ENCODE results near the gene TCF15. TPM values are rescaled to one million over a fixed set of nuclear protein-coding genes. Genes with fewer than 3 reads are reported as not detected.

Gene TCF15
- total RNA-seq, 6 donors from 2014 or later, result 0.14 to 1.4 (median 0.39) TPM; not detected in 1

DNA sequence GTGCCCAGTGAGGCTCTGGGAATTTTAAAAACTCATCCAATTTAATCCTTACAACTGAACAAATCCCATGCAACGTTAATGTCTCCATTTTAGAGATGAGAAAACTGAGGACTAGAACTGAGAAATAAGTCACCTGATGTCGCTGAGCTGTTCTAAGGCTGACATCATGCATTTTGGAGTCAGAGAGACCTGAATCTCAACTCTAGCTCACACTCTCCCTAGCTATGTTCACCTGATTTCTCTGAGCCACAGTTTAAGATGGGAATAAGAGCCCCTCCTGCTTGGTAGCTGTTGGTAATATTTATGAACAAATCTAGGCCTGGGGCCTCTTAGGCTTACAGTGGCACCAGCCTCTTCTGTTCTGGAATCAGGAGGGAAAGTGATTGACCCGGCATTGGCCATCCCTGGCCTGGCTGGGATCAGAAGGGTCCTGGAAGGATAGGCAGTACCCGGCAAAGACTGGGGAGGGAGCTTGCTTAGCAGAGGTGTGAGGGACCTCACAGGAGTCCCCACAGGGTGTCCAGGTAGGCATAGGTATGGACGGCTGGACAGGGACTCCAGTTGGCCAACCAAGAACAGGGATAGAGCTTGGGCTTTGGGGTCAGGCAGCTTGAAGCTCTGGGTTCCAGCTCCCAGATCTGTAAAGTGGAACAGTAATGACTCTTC, 47.7 kb downstream of the TCF15 start:
- 75 to 78% methylated on average over 3 to 5 of the region's 5 CpGs for WGBS, 2 donors
- Histone ChIP-seq H3K9me3 (no peaks in the 10 kb centered on the region), H3K27me3 (no peaks in the 10 kb centered on the region), H3K27ac (no peak overlapping the region), H3K4me3 (no peak overlapping the region), H3K4me1 (peaks cover 0 to 3% (median 2%) of the 10 kb centered on the region in 4 donors), H3K36me3 (no peaks in the 10 kb centered on the region)
- DNase-seq (no peak), ATAC-seq (ENCODE audit: low FRiP score in 2 of 2) (no peak)
- no peak for TF ChIP-seq POLR2A (IDR thresholded peaks at IDR 0.05)
- TF ChIP-seq, protein P1, sequence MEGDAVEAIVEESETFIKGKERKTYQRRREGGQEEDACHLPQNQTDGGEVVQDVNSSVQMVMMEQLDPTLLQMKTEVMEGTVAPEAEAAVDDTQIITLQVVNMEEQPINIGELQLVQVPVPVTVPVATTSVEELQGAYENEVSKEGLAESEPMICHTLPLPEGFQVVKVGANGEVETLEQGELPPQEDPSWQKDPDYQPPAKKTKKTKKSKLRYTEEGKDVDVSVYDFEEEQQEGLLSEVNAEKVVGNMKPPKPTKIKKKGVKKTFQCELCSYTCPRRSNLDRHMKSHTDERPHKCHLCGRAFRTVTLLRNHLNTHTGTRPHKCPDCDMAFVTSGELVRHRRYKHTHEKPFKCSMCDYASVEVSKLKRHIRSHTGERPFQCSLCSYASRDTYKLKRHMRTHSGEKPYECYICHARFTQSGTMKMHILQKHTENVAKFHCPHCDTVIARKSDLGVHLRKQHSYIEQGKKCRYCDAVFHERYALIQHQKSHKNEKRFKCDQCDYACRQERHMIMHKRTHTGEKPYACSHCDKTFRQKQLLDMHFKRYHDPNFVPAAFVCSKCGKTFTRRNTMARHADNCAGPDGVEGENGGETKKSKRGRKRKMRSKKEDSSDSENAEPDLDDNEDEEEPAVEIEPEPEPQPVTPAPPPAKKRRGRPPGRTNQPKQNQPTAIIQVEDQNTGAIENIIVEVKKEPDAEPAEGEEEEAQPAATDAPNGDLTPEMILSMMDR (IDR thresholded peaks at IDR 0.05), result no peak
- TF ChIP-seq POLR2AphosphoS5 (IDR thresholded peaks at IDR 0.05), result no peak
- TF ChIP-seq EP300 (IDR thresholded peaks at IDR 0.05), result no peak

DNA sequence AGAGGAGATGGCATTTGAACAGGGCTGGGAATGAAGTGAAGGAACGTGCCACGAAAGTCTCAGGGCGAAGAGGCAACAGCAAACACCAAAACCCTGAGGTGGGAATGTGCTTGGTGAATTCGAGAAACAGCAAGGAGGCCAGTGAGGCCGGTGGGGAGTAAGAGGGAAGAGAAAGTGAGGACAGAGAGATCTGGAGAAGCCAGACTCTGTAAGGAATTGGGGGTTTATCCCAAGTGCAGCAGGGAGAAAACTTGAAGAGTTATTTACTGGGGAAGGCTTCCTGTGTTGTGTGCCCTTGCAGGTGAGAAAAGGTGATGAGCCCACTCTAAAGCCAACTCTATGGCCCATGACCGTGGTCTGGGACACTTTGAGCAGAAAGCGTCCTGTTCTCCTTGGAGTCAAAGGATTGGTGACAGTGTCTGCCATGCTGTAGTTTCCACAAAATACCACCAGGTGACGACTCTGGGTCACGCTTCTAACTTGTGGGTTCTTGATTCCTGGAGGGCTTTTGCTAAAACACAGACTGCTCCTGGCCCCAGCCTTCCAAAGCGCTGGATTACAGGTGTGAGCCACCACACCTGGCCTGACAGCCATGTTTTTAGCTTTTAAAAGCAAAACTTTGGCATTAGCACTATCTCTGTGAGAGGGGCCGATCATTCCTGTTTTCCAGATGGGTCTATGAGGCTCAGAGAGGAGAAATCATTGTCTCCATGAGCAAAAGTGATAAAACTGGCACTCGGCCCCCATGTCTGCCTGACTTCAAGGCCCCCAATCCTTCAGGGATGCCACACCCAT, 48.5 kb downstream of the TCF15 start:
- DNase-seq, result peak in 1 of 2 donors; percentile 58
- TF ChIP-seq, protein P1 (IDR thresholded peaks at IDR 0.05), result peak; percentile 89 to 96 (median 92)
- TF ChIP-seq POLR2A (IDR thresholded peaks at IDR 0.05) (no peak), POLR2AphosphoS5 (IDR thresholded peaks at IDR 0.05) (no peak)
- no peaks in the 10 kb centered on the region for H3K27me3 ChIP-seq
- H3K27ac ChIP-seq, result no peak overlapping the region
- no peaks in the 10 kb centered on the region for H3K36me3 ChIP-seq
- peaks cover 0 to 3% (median 2%) of the 10 kb centered on the region in 4 donors for H3K4me1 ChIP-seq
- WGBS, 2 donors, result 34 to 38% methylated on average over 12 of the region's 12 CpGs
- H3K4me3 ChIP-seq, result no peak overlapping the region
- no peaks in the 10 kb centered on the region for H3K9me3 ChIP-seq
- peak; percentile 64 to 85 for ATAC-seq (ENCODE audit: low FRiP score in 2 of 2)

DNA sequence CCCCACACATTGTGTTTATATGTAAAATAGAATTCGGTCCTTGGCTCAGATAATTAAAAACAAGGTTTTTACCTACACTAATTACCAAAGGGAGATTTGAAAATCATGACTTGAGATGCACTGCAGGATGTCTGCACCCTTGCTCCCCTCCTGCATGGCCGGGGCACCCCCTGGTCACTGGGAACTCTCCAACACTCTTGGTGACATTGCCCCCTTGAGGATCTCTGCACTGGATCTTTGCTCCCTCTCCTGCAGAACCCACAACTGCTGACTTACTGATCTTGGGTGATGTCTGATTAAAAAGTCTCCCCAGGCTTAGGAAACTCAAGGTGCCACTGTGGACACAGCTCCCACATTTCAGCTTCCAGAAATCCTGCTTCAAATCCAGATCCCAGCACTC, 49.4 kb downstream of the TCF15 start:
- no peaks in the 10 kb centered on the region for H3K27me3 ChIP-seq
- TF ChIP-seq, protein P1 (IDR thresholded peaks at IDR 0.05), result no peak
- TF ChIP-seq POLR2AphosphoS5 (IDR thresholded peaks at IDR 0.05), result no peak
- no peak for TF ChIP-seq POLR2A (IDR thresholded peaks at IDR 0.05)
- no peak for TF ChIP-seq EP300 (IDR thresholded peaks at IDR 0.05)
- H3K9me3 ChIP-seq, result no peaks in the 10 kb centered on the region
- no peak for DNase-seq
- H3K27ac ChIP-seq, result no peak overlapping the region
- WGBS, 2 donors, result 35 to 38% methylated on average over 2 of the region's 2 CpGs
- no peak overlapping the region for H3K4me3 ChIP-seq
- H3K4me1 ChIP-seq, result peaks cover 0 to 6% (median 2%) of the 10 kb centered on the region in 4 donors
- no peaks in the 10 kb centered on the region for H3K36me3 ChIP-seq
- ATAC-seq (ENCODE audit: low FRiP score in 2 of 2), result no peak

DNA sequence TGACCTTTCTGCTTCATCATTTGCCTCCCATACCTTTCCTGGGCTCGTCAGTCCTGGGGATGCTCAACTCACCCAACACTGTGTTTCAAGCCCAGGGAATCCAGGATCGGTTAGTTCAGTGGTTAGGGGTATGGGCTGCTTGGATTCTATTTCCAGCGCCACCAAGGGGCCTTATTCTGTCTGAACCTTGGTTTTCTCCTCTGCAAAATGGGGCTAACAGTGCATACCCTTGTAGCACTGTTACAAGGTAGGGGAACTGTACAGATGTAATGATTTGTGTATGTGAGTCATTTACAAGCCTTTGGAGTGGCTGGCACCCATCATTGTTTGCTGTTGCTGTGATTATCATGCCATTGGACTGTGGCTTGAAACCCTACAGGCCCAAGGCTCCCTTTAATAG, 52.0 kb downstream of the TCF15 start:
- H3K36me3 ChIP-seq, result no peaks in the 10 kb centered on the region
- peaks cover 0 to 7% (median 2%) of the 10 kb centered on the region in 4 donors for H3K4me1 ChIP-seq
- H3K9me3 ChIP-seq, result no peaks in the 10 kb centered on the region
- 78 to 85% methylated on average over 3 of the region's 3 CpGs for WGBS, 2 donors
- TF ChIP-seq EP300 (IDR thresholded peaks at IDR 0.05), result no peak
- TF ChIP-seq POLR2A (IDR thresholded peaks at IDR 0.05), result no peak
- TF ChIP-seq, protein P1 (IDR thresholded peaks at IDR 0.05), result no peak
- TF ChIP-seq POLR2AphosphoS5 (IDR thresholded peaks at IDR 0.05), result no peak
- no peak for ATAC-seq (ENCODE audit: low FRiP score in 2 of 2)
- H3K27ac ChIP-seq, result no peak overlapping the region
- no peaks in the 10 kb centered on the region for H3K27me3 ChIP-seq
- no peak overlapping the region for H3K4me3 ChIP-seq
- no peak for DNase-seq

Measured in upper lobe of left lung (tissue), 6 donors.